Measurements from ENCODE around the gene GNG10.

GNG10 gene

GRCh38 chr9:111628411-111628810, 33.0 kb upstream of the GNG10 start:
- H3K27ac ChIP-seq: no peak overlapping the region
- no peak for TF ChIP-seq CTCF (conservative IDR thresholded peaks at IDR 0.05)

GRCh38 chr9:111630182-111630963, 31.0 kb upstream of the GNG10 start:
- TF ChIP-seq CTCF (conservative IDR thresholded peaks at IDR 0.05): no peak
- H3K27ac ChIP-seq: peak overlapping the region; percentile 89

GRCh38 chr9:111630964-111631213, 30.5 kb upstream of the GNG10 start:
- H3K27ac ChIP-seq: peak overlapping the region; percentile 89

GRCh38 chr9:111631214-111631971, 30.0 kb upstream of the GNG10 start, which contains the start of gene DNAJC25:
TSS of gene DNAJC25 (plus strand) at chr9:111631334. CDS start at chr9:111631408, 74 bp downstream.
- TF ChIP-seq CTCF (conservative IDR thresholded peaks at IDR 0.05): 0 out of 2 replicates have a peak, but pooled peaks have one; percentile 13
- peak within 1 kb of the TSS; percentile 89 for H3K27ac ChIP-seq

More at GRCh38 chr9:111630964-111631213, 30.5 kb upstream of the GNG10 start:
- TF ChIP-seq CTCF (conservative IDR thresholded peaks at IDR 0.05): no peak

- no peak for TF ChIP-seq CTCF (conservative IDR thresholded peaks at IDR 0.05)
- H3K27ac ChIP-seq: peak overlapping the region; percentile 89
Measured at GRCh38 chr9:111632060-111632459, 29.3 kb upstream of the GNG10 start.

- no peak for TF ChIP-seq CTCF (conservative IDR thresholded peaks at IDR 0.05)
- H3K27ac ChIP-seq: peak overlapping the region; percentile 89; the same call in 1 of the 2 replicates
Measured at GRCh38 chr9:111632695-111633388, 28.6 kb upstream of the GNG10 start.

- H3K27ac ChIP-seq: no peak overlapping the region
- TF ChIP-seq CTCF (conservative IDR thresholded peaks at IDR 0.05): no peak
Measured at GRCh38 chr9:111633389-111633736, 28.0 kb upstream of the GNG10 start.

Data from VCaP (cell line).